H1 (cell line): ENCODE results near the gene ZNF541. TPM values are rescaled to one million over a fixed set of nuclear protein-coding genes. Genes with fewer than 3 reads are reported as not detected.

Experiments used
- CTCF ChIA-PET: fragments of 300-600 bp; sonication (Branson Sonifier 250); formaldehyde crosslinking; loops from one replicate; lab custom pipeline; 2021; ENCODE audit not compliant: partially characterized antibody; lab: Charles Lee
- POLR2A ChIA-PET: fragments of 300-600 bp; sonication (Branson Sonifier 250); formaldehyde crosslinking; loops from one replicate; lab custom pipeline; 2021; ENCODE audit warnings: inconsistent platforms; ENCODE audit not compliant: partially characterized antibody; lab: Charles Lee
- DNase-seq, 2 experiments: peaks; one replicate each; pipeline versions ENCODE4 v3.0.0 to v3.0.0-alpha.2; 2010 to 2022; ENCODE audit warnings: low spot score in 2 of 2, low read depth in 1 of 2, mixed read lengths in 1 of 2
- FAIRE-seq: peaks from 2 replicates; lab custom pipeline; 2011; peaks lifted over from hg19 to GRCh38; lab: Jason Lieb, UNC
- H2AFZ ChIP-seq: 2 replicates; pipeline ENCODE4 v1.8.1; 2012; ENCODE audit warnings: low read length, inconsistent platforms
- H2AK5ac ChIP-seq: 2 replicates; pipeline ENCODE4 v1.6.1; 2013; ENCODE audit warnings: low read depth, low read length
- H2BK120ac ChIP-seq: replicated peaks from 2 replicates; pipeline ENCODE3; 2013; ENCODE audit warnings: low read depth, low read length, inconsistent platforms
- H2BK12ac ChIP-seq: 2 replicates; pipeline ENCODE4 v1.6.1; 2013; ENCODE audit warnings: low read depth, low read length
- H2BK15ac ChIP-seq: 2 replicates; pipeline ENCODE4 v1.6.1; 2013; ENCODE audit warnings: low read length
- H2BK20ac ChIP-seq: 2 replicates; pipeline ENCODE4 v1.6.1; 2013; ENCODE audit warnings: low read length
- H2BK5ac ChIP-seq: 2 replicates; pipeline ENCODE4 v1.6.1; 2013; ENCODE audit warnings: low read depth, low read length
- H3K14ac ChIP-seq: 2 replicates; pipeline ENCODE4 v1.6.1; 2013; ENCODE audit warnings: inconsistent platforms; ENCODE audit not compliant: insufficient read length
- H3K18ac ChIP-seq: 2 replicates; pipeline ENCODE4 v1.6.1; 2013; ENCODE audit warnings: low read length; ENCODE audit errors: extremely low read depth
- H3K23ac ChIP-seq: 2 replicates; pipeline ENCODE4 v1.6.1; 2013; ENCODE audit warnings: inconsistent platforms; ENCODE audit not compliant: insufficient read length
- H3K23me2 ChIP-seq: 2 replicates; pipeline ENCODE4 v1.6.1; 2013; ENCODE audit warnings: low read depth, low read length
- H3K27ac ChIP-seq: 2 replicates; pipeline ENCODE4 v1.6.1; 2011; ENCODE audit warnings: low read depth, low read length, inconsistent platforms
- H3K27me3 ChIP-seq, 4 experiments: replicated peaks in 1 of 4; 1 replicate in 1 of 4; 2 replicates in 3 of 4; pipeline versions ENCODE4 v1.6.1 to v1.8.1; 2011 to 2013; ENCODE audit warnings: low read length in 3 of 4, mild to moderate bottlenecking in 3 of 4, inconsistent platforms in 2 of 4, mixed read lengths in 2 of 4, moderate library complexity in 1 of 4; ENCODE audit not compliant: control insufficient read depth in 3 of 4, insufficient read depth in 3 of 4; ENCODE audit errors: extremely low read depth in 1 of 4
- H3K36me3 ChIP-seq, 4 experiments: 2 replicates each; pipeline versions ENCODE4 v1.6.1 to v1.8.1; 2011 to 2013; ENCODE audit warnings: mild to moderate bottlenecking in 4 of 4, low read length in 3 of 4, moderate library complexity in 2 of 4, control low read depth in 1 of 4, inconsistent platforms in 1 of 4; ENCODE audit not compliant: insufficient read depth in 4 of 4, control insufficient read depth in 2 of 4
- H3K4ac ChIP-seq: replicated peaks from 2 replicates; pipeline ENCODE3; 2013; ENCODE audit warnings: low read length, low read depth, mixed read lengths, inconsistent platforms; ENCODE audit not compliant: insufficient read length
- H3K4me1 ChIP-seq, 4 experiments: replicated peaks in 1 of 4; 1 replicate in 1 of 4; 2 replicates in 3 of 4; pipeline versions ENCODE4 v1.6.1 to v1.8.1; 2011 to 2013; ENCODE audit warnings: low read length in 3 of 4, inconsistent platforms in 2 of 4, mixed read lengths in 1 of 4; ENCODE audit not compliant: insufficient read depth in 4 of 4, control insufficient read depth in 3 of 4
- H3K4me2 ChIP-seq, 2 experiments: 2 replicates each; pipeline versions ENCODE4 v1.6.1 to v1.8.1; 2011 to 2013; ENCODE audit warnings: low read depth in 2 of 2, low read length in 2 of 2, control low read depth in 1 of 2, inconsistent platforms in 1 of 2, mild to moderate bottlenecking in 1 of 2; ENCODE audit not compliant: insufficient read depth in 1 of 2
- H3K4me3 ChIP-seq, 4 experiments: fragments of 200-600, 300-600 bp in 1 of 4; sonication (generic), shearing (Covaris generic), sonication (Bioruptor Twin) in 1 of 4; 2 replicates each; pipeline versions ENCODE4 v1.5.1 to v1.8.1; 2011 to 2016; ENCODE audit warnings: low read length in 4 of 4, low read depth in 3 of 4, control low read depth in 2 of 4, inconsistent platforms in 2 of 4, mild to moderate bottlenecking in 2 of 4, mixed read lengths in 1 of 4, moderate library complexity in 1 of 4; ENCODE audit not compliant: insufficient read depth in 2 of 4; ENCODE audit errors: extremely low read depth in 1 of 4
- H3K56ac ChIP-seq: replicated peaks from 2 replicates; pipeline ENCODE3; 2013; ENCODE audit warnings: low read depth, mild to moderate bottlenecking, mixed read lengths, low read length, inconsistent platforms; ENCODE audit not compliant: insufficient read length
- H3K79me1 ChIP-seq: 2 replicates; pipeline ENCODE4 v1.6.1; 2013; ENCODE audit warnings: low read depth, low read length, control low read depth
- H3K79me2 ChIP-seq, 2 experiments: 2 replicates each; pipeline versions ENCODE4 v1.6.1 to v1.8.1; 2012 to 2013; ENCODE audit warnings: low read length in 2 of 2, mild to moderate bottlenecking in 2 of 2, inconsistent platforms in 1 of 2; ENCODE audit not compliant: insufficient read depth in 2 of 2, control insufficient read depth in 1 of 2
- H3K9ac ChIP-seq, 4 experiments: replicated peaks in 1 of 4; 1 replicate in 1 of 4; 2 replicates in 3 of 4; pipeline versions ENCODE4 v1.6.1 to v1.8.1; 2011 to 2013; ENCODE audit warnings: low read depth in 3 of 4, low read length in 3 of 4, control low read depth in 2 of 4, mild to moderate bottlenecking in 2 of 4, moderate library complexity in 2 of 4, inconsistent platforms in 1 of 4; ENCODE audit errors: extremely low read depth in 1 of 4
- H3K9me3 ChIP-seq, 2 experiments: 2 replicates each; pipeline versions ENCODE4 v1.6.1 to v1.8.1; 2012 to 2013; ENCODE audit warnings: mild to moderate bottlenecking in 2 of 2, moderate library complexity in 2 of 2, control low read depth in 1 of 2, inconsistent platforms in 1 of 2, low read depth in 1 of 2, low read length in 1 of 2, mixed read lengths in 1 of 2; ENCODE audit not compliant: insufficient read depth in 2 of 2
- H4K20me1 ChIP-seq, 2 experiments: replicated peaks in 1 of 2; 2 replicates each; pipeline versions ENCODE3 to v1.8.1; 2011 to 2013; ENCODE audit warnings: inconsistent platforms in 2 of 2, low read length in 2 of 2, mild to moderate bottlenecking in 1 of 2; ENCODE audit not compliant: insufficient read depth in 2 of 2, control insufficient read depth in 1 of 2
- H4K5ac ChIP-seq: 2 replicates; pipeline ENCODE4 v1.6.1; 2013; ENCODE audit warnings: low read length, low read depth, mixed read lengths, inconsistent platforms; ENCODE audit not compliant: insufficient read length
- H4K8ac ChIP-seq: 2 replicates; pipeline ENCODE4 v1.8.0; 2013; ENCODE audit warnings: mild to moderate bottlenecking, moderate library complexity, low read length, inconsistent platforms; ENCODE audit not compliant: insufficient read depth; ENCODE audit errors: extremely low read depth
- H4K91ac ChIP-seq: replicated peaks from 2 replicates; pipeline ENCODE3; 2013; ENCODE audit warnings: low read length, mixed read lengths, inconsistent platforms; ENCODE audit not compliant: insufficient read length
- ATF2 ChIP-seq: IDR thresholded peaks from 2 replicates; pipeline ENCODE4 v1.6.1; 2012; ENCODE audit warnings: low read length, inconsistent platforms
- HDAC2 ChIP-seq, 2 experiments: fragments of 300-600 bp in 1 of 2; sonication (generic) in 1 of 2; IDR thresholded peaks; 2 replicates each; pipeline ENCODE4 v1.6.1; 2011 to 2012; ENCODE audit warnings: low read depth in 2 of 2, low read length in 2 of 2, mild to moderate bottlenecking in 2 of 2, moderate library complexity in 2 of 2, borderline replicate concordance in 1 of 2, inconsistent platforms in 1 of 2
- HDAC6 ChIP-seq: IDR thresholded peaks from one replicate; pipeline ENCODE4 v1.7.1; 2012; ENCODE audit warnings: low read depth, mild to moderate bottlenecking, inconsistent platforms, low read length, moderate library complexity
- POU5F1 ChIP-seq: IDR thresholded peaks from 2 replicates; pipeline ENCODE4 v1.6.1; 2011; ENCODE audit warnings: low read depth, mild to moderate bottlenecking, low read length, moderate library complexity
- TAF7 ChIP-seq: optimal IDR thresholded peaks from 2 replicates; pipeline ENCODE3; 2011; ENCODE audit warnings: low read depth, mild to moderate bottlenecking, inconsistent platforms, low read length, moderate library complexity, borderline replicate concordance
- TBP ChIP-seq: IDR thresholded peaks from 2 replicates; pipeline ENCODE4 v1.6.1; 2011; ENCODE audit warnings: low read depth, low read length, improper control_type of control experiment
- TEAD4 ChIP-seq: IDR thresholded peaks from 2 replicates; pipeline ENCODE4 v1.6.1; 2012; ENCODE audit warnings: low read depth, low read length, inconsistent platforms, mixed read lengths
- WGBS, 2 experiments: shearing (Covaris generic) in 1 of 2; methylation state at CpG; one replicate each; pipeline versions ENCODE4 v1.1.6 to v1.1.7; 2013 to 2015; ENCODE audit warnings: low lambda C conversion rate in 2 of 2, mixed read lengths in 2 of 2, inconsistent platforms in 1 of 2, low coverage in 1 of 2, missing lambda C conversion rate in 1 of 2; ENCODE audit not compliant: insufficient replicate concordance in 2 of 2, insufficient coverage in 1 of 2, insufficient read length in 1 of 2; ENCODE audit errors: extremely low coverage in 1 of 2, missing lambda C conversion rate in 1 of 2; 5-methylcytosine and 5-hydroxymethylcytosine counted together
- polyA plus RNA-seq, 7 experiments: library from polyadenylated mRNA; depleted of rRNA in 3 of 7; stranded (reverse) in 5 of 7; unstranded in 2 of 7; fragments of >200 nt in 5 of 7; fragments of 200-250 nt in 2 of 7; gene quantifications; 1 replicate in 5 of 7; 2 replicates in 1 of 7; 4 replicates in 1 of 7; pipeline versions ENCODE4 v1.2.1 to v1.2.3, GENCODE V29; 2011 to 2013; ENCODE audit warnings: missing spikeins in 2 of 7, mixed read lengths in 2 of 7
- total RNA-seq: library from RNA; stranded (reverse); fragmentation: NEBNext Ultra II Directional; extraction: Animal tissue kit (Norgen Biotek cat#: 25700); gene quantifications from 2 replicates; pipeline ENCODE4 v1.2.1, GENCODE V29; 2021

Gene ZNF541
- total and polyA plus RNA-seq, 2 of the 8 experiments (the other 6 are each of a cell fraction or from before 2014, with no cell fraction given): 0.05 TPM; not detected in 1

- H3K27ac ChIP-seq: no peak overlapping the region
- H2BK15ac ChIP-seq: no peak overlapping the region; the same call in 1 of the 2 replicates
- no peak for FAIRE-seq
- no peak overlapping the region for H2BK12ac ChIP-seq
- H2BK120ac ChIP-seq: no peak overlapping the region
- H3K4me2 ChIP-seq: no peak overlapping the region
- no peak overlapping the region for H2BK20ac ChIP-seq
- H3K4ac ChIP-seq: no peak overlapping the region
- no peak overlapping the region for H2BK5ac ChIP-seq
- DNase-seq: no peak
- WGBS, 2 experiments: 92% methylated on average over 9 of the region's 9 CpGs; no CpG with 5 or more reads in 1 of the 2 experiments
- H3K9ac ChIP-seq: no peak overlapping the region
- no peaks in the 10 kb centered on the region for H4K20me1 ChIP-seq
- no peaks in the 10 kb centered on the region for H3K23me2 ChIP-seq
- POLR2A ChIA-PET: no interaction called here
- no peaks in the 10 kb centered on the region for H3K36me3 ChIP-seq
- H3K79me2 ChIP-seq: no peaks in the 10 kb centered on the region
- H3K79me1 ChIP-seq: no peaks in the 10 kb centered on the region
- H3K18ac ChIP-seq: no peak overlapping the region
- no peak overlapping the region for H3K4me3 ChIP-seq
- no peak overlapping the region for H3K56ac ChIP-seq
- H3K14ac ChIP-seq: no peak overlapping the region
- no peak overlapping the region for H3K23ac ChIP-seq
- no peaks in the 10 kb centered on the region for H3K9me3 ChIP-seq
- TF ChIP-seq HDAC6: no peak
- TF ChIP-seq POU5F1: no peak
- TF ChIP-seq TBP: no peak
- no peak for TF ChIP-seq ATF2
- no peak for TF ChIP-seq HDAC2 (IDR thresholded peaks at IDR 0.05; ENCODE audit: borderline replicate concordance in 1 of 2, low read depth in 2 of 2, low read length in 2 of 2)
- TF ChIP-seq TAF7: no peak
- no peak for TF ChIP-seq TEAD4
- no peak overlapping the region for H2AFZ ChIP-seq
- no peak overlapping the region for H2AK5ac ChIP-seq
- CTCF ChIA-PET: no interaction called here
- H4K5ac ChIP-seq: no peak overlapping the region
- no peak overlapping the region for H4K8ac ChIP-seq
- H4K91ac ChIP-seq: no peak overlapping the region
- peaks cover 0 to 3% (median 1%) of the 10 kb centered on the region in 4 experiments; a peak in 2 of 7 replicates for H3K4me1 ChIP-seq
- no peaks in the 10 kb centered on the region for H3K27me3 ChIP-seq
Measured at GRCh38 chr19:47569331-47569730, 3.6 kb downstream of the ZNF541 start.
